SK-N-MC (cell line): ENCODE measurements around the gene MAPK8IP3.

Source experiments
- EZH2 ChIP-seq: fragments of 200-600 bp; sonication (generic); IDR thresholded peaks from one replicate; pipeline ENCODE4 v1.6.1; 2017; ENCODE audit warnings: antibody characterized with exemption
- FOXP2 ChIP-seq: optimal IDR thresholded peaks from 2 replicates; pipeline ENCODE3; 2011; ENCODE audit warnings: mild to moderate bottlenecking, moderate library complexity; ENCODE audit not compliant: insufficient read depth; ENCODE audit errors: extremely low read length, control extremely low read depth
- POLR2AphosphoS5 ChIP-seq: IDR thresholded peaks from 2 replicates; pipeline ENCODE4 v1.6.1; 2012; ENCODE audit warnings: mild to moderate bottlenecking, low read depth, low read length, borderline replicate concordance

GRCh38 chr16:1780677-1781072 lies 74.7 kb downstream of the MAPK8IP3 start:
- no peak for TF ChIP-seq POLR2AphosphoS5
- TF ChIP-seq EZH2 = no peak
- TF ChIP-seq FOXP2 = no peak
